Adipocyte (in vitro differentiated cells): ENCODE results near the gene TAF15.

ENCODE experiments used
- DNase-seq: peaks from one replicate; pipeline ENCODE4 v3.0.0-alpha.2; 2015; ENCODE audit warnings: low read depth
- H3K27me3 ChIP-seq: replicated peaks from 2 replicates; pipeline ENCODE4 v1.7.0; 2013; ENCODE audit warnings: mild to moderate bottlenecking, low read length, moderate library complexity; ENCODE audit not compliant: control insufficient read depth, insufficient read depth
- H3K36me3 ChIP-seq: 2 replicates; pipeline ENCODE4 v1.7.0; 2013; ENCODE audit warnings: low read length, mild to moderate bottlenecking, moderate library complexity; ENCODE audit not compliant: control insufficient read depth, insufficient read depth, severe bottlenecking
- H3K4me1 ChIP-seq: 2 replicates; pipeline ENCODE4 v1.7.0; 2013; ENCODE audit warnings: mild to moderate bottlenecking, low read length, moderate library complexity; ENCODE audit not compliant: control insufficient read depth, insufficient read depth
- H3K4me3 ChIP-seq: 2 replicates; pipeline ENCODE4 v1.7.0; 2013; ENCODE audit warnings: mild to moderate bottlenecking, low read length, moderate library complexity
- H3K9ac ChIP-seq: 2 replicates; pipeline ENCODE4 v1.7.0; 2013; ENCODE audit warnings: mild to moderate bottlenecking, low read length, moderate library complexity
- H3K9me3 ChIP-seq: 2 replicates; pipeline ENCODE4 v1.7.0; 2013; ENCODE audit warnings: mild to moderate bottlenecking, low read length, moderate library complexity; ENCODE audit not compliant: control insufficient read depth

The TAF15 gene

GRCh38 chr17:35841505-35841904 lies 32.2 kb downstream of the TAF15 start:
- peak; percentile 15 for DNase-seq
- no peak overlapping the region for H3K9ac ChIP-seq
- peaks cover 91% of the 10 kb centered on the region for H3K36me3 ChIP-seq
- no peaks in the 10 kb centered on the region for H3K27me3 ChIP-seq
- no peak overlapping the region for H3K4me3 ChIP-seq
- peaks cover 10% of the 10 kb centered on the region for H3K4me1 ChIP-seq
- H3K9me3 ChIP-seq, result no peaks in the 10 kb centered on the region

- H3K9me3 ChIP-seq, result no peaks in the 10 kb centered on the region
- peaks cover 18% of the 10 kb centered on the region for H3K4me1 ChIP-seq
- no peak overlapping the region for H3K9ac ChIP-seq
- DNase-seq, result no peak
- H3K4me3 ChIP-seq, result no peak overlapping the region
- no peaks in the 10 kb centered on the region for H3K27me3 ChIP-seq
- H3K36me3 ChIP-seq, result peaks cover 86% of the 10 kb centered on the region
Measured at GRCh38 chr17:35842239-35842638, 33.0 kb downstream of the TAF15 start.

- no peaks in the 10 kb centered on the region for H3K27me3 ChIP-seq
- H3K9ac ChIP-seq, result no peak overlapping the region
- H3K36me3 ChIP-seq, result peaks cover 85% of the 10 kb centered on the region
- no peaks in the 10 kb centered on the region for H3K9me3 ChIP-seq
- H3K4me1 ChIP-seq, result peaks cover 25% of the 10 kb centered on the region
- H3K4me3 ChIP-seq, result no peak overlapping the region
- DNase-seq, result no peak
Measured at GRCh38 chr17:35843698-35844097, 34.4 kb downstream of the TAF15 start.

- Histone ChIP-seq H3K4me1 (peaks cover 25% of the 10 kb centered on the region), H3K4me3 (no peak overlapping the region), H3K27me3 (no peaks in the 10 kb centered on the region), H3K9me3 (no peaks in the 10 kb centered on the region), H3K9ac (no peak overlapping the region), H3K36me3 (peaks cover 85% of the 10 kb centered on the region)
- no peak for DNase-seq
Measured at GRCh38 chr17:35844547-35844946, 35.3 kb downstream of the TAF15 start.

GRCh38 chr17:35846055-35846809 lies 36.9 kb downstream of the TAF15 start:
- no peaks in the 10 kb centered on the region for H3K27me3 ChIP-seq
- H3K36me3 ChIP-seq, result peaks cover 82% of the 10 kb centered on the region
- peaks cover 23% of the 10 kb centered on the region for H3K4me1 ChIP-seq
- H3K4me3 ChIP-seq, result no peak overlapping the region
- H3K9ac ChIP-seq, result no peak overlapping the region
- DNase-seq, result peak; percentile 46
- no peaks in the 10 kb centered on the region for H3K9me3 ChIP-seq

GRCh38 chr17:35847006-35847405 lies 37.7 kb downstream of the TAF15 start:
- Histone ChIP-seq H3K27me3 (no peaks in the 10 kb centered on the region), H3K9ac (peak overlapping the region; percentile 40), H3K9me3 (no peaks in the 10 kb centered on the region), H3K4me1 (peaks cover 21% of the 10 kb centered on the region), H3K4me3 (no peak overlapping the region), H3K36me3 (peaks cover 78% of the 10 kb centered on the region)
- no peak for DNase-seq

- Histone ChIP-seq H3K27me3 (no peaks in the 10 kb centered on the region), H3K9ac (peak overlapping the region; percentile 40), H3K4me1 (peaks cover 21% of the 10 kb centered on the region), H3K36me3 (peaks cover 70% of the 10 kb centered on the region), H3K4me3 (no peak overlapping the region), H3K9me3 (no peaks in the 10 kb centered on the region)
- no peak for DNase-seq
Measured at GRCh38 chr17:35847633-35848373, 38.5 kb downstream of the TAF15 start.

GRCh38 chr17:35849469-35850348 lies 40.4 kb downstream of the TAF15 start:
- H3K9me3 ChIP-seq, result no peaks in the 10 kb centered on the region
- H3K36me3 ChIP-seq, result peaks cover 52% of the 10 kb centered on the region
- no peak overlapping the region for H3K4me3 ChIP-seq
- H3K27me3 ChIP-seq, result no peaks in the 10 kb centered on the region
- peaks cover 21% of the 10 kb centered on the region for H3K4me1 ChIP-seq
- peak; percentile 74 for DNase-seq
- H3K9ac ChIP-seq, result no peak overlapping the region

- Histone ChIP-seq H3K4me1 (peaks cover 12% of the 10 kb centered on the region), H3K27me3 (no peaks in the 10 kb centered on the region), H3K36me3 (peaks cover 10% of the 10 kb centered on the region), H3K9ac (no peak overlapping the region), H3K9me3 (no peaks in the 10 kb centered on the region), H3K4me3 (no peak overlapping the region)
- no peak for DNase-seq
Measured at GRCh38 chr17:35855965-35856364, 46.7 kb downstream of the TAF15 start.

- no peak for DNase-seq
- no peak overlapping the region for H3K9ac ChIP-seq
- no peaks in the 10 kb centered on the region for H3K9me3 ChIP-seq
- H3K4me1 ChIP-seq, result peaks cover 12% of the 10 kb centered on the region
- H3K27me3 ChIP-seq, result no peaks in the 10 kb centered on the region
- peaks cover 4% of the 10 kb centered on the region for H3K36me3 ChIP-seq
- no peak overlapping the region for H3K4me3 ChIP-seq
Measured at GRCh38 chr17:35856603-35857002, 47.3 kb downstream of the TAF15 start.

- no peak for DNase-seq
- Histone ChIP-seq H3K27me3 (no peaks in the 10 kb centered on the region), H3K4me3 (no peak overlapping the region), H3K36me3 (no peaks in the 10 kb centered on the region), H3K9ac (no peak overlapping the region), H3K4me1 (peaks cover 17% of the 10 kb centered on the region), H3K9me3 (no peaks in the 10 kb centered on the region)
Measured at GRCh38 chr17:35864853-35865252, 55.6 kb downstream of the TAF15 start.
